PC-9 (cell line): ENCODE data around the gene CA5A. TPM values are rescaled to one million over a fixed set of nuclear protein-coding genes. Genes with fewer than 3 reads are reported as not detected.
"Not testable (repeated sequence)": the region's sequence is repeated elsewhere in the genome, so short reads cannot be mapped to it uniquely, and the experiment has no call there.

ENCODE experiments used
- BruUV-seq: library from RNA; stranded (reverse); fragments of 400-500 nt; replicated peaks from 2 replicates; lab custom pipeline; 2021; lab: Mats Ljungman, UMichigan
- CTCF ChIA-PET: fragments of 300-600 bp; sonication (Branson Sonifier 250); formaldehyde crosslinking; loops from one replicate; lab custom pipeline; 2022; ENCODE audit warnings: antibody characterized with exemption; lab: Charles Lee
- POLR2A ChIA-PET: fragments of 300-600 bp; sonication (Branson Sonifier 250); formaldehyde crosslinking; loops from one replicate; lab custom pipeline; 2022; ENCODE audit warnings: antibody characterized with exemption; ENCODE audit not compliant: unreplicated experiment; lab: Charles Lee
- DNase-seq, 2 experiments: peaks; one replicate each; pipeline versions ENCODE4 v3.0.0 to v3.0.0-alpha.2; 2015 to 2022; ENCODE audit warnings: mixed read lengths in 1 of 2
- H2AFZ ChIP-seq: fragments of 200-600 bp; sonication (generic); 2 replicates; pipeline ENCODE4 v1.8.1; 2017; ENCODE audit warnings: antibody characterized with exemption
- H3F3A ChIP-seq: fragments of 200-600 bp; sonication (generic); 2 replicates; pipeline ENCODE4 v1.8.1; 2017; ENCODE audit warnings: antibody characterized with exemption, mild to moderate bottlenecking, low read depth; ENCODE audit not compliant: insufficient read depth
- H3K27ac ChIP-seq: fragments of 200-600 bp; sonication (generic); 2 replicates; pipeline ENCODE4 v1.6.1; 2016; ENCODE audit warnings: mixed run types
- H3K27me3 ChIP-seq: fragments of 200-600 bp; sonication (generic); 2 replicates; pipeline ENCODE4 v1.6.1; 2016; ENCODE audit warnings: low read depth, mixed run types; ENCODE audit not compliant: insufficient read depth
- H3K36me3 ChIP-seq: fragments of 200-600 bp; sonication (generic); 2 replicates; pipeline ENCODE4 v1.6.1; 2016; ENCODE audit warnings: low read depth, mixed run types
- H3K4me1 ChIP-seq: fragments of 200-600 bp; sonication (generic); replicated peaks from 2 replicates; pipeline ENCODE4 v1.6.1; 2016; ENCODE audit warnings: mixed run types; ENCODE audit not compliant: insufficient read depth
- H3K4me2 ChIP-seq: fragments of 200-600 bp; sonication (generic); 2 replicates; pipeline ENCODE4 v1.6.1; 2017; ENCODE audit warnings: mixed run types
- H3K4me3 ChIP-seq: fragments of 200-600 bp; sonication (generic); 2 replicates; pipeline ENCODE4 v1.6.1; 2016; ENCODE audit warnings: mixed run types
- H3K79me2 ChIP-seq: fragments of 200-600 bp; sonication (generic); 2 replicates; pipeline ENCODE4 v1.6.1; 2017; ENCODE audit warnings: low read depth, mixed run types
- H3K9me2 ChIP-seq: fragments of 200-600 bp; sonication (generic); 2 replicates; pipeline ENCODE4 v1.8.1; 2017; ENCODE audit warnings: mild to moderate bottlenecking; ENCODE audit not compliant: insufficient read depth
- H3K9me3 ChIP-seq: fragments of 200-600 bp; sonication (generic); 2 replicates; pipeline ENCODE4 v1.8.1; 2016; ENCODE audit warnings: low read depth; ENCODE audit not compliant: insufficient read depth
- H4K20me1 ChIP-seq: fragments of 200-600 bp; sonication (generic); 2 replicates; pipeline ENCODE4 v1.8.1; 2017; ENCODE audit not compliant: insufficient read depth
- CTCF ChIP-seq: fragments of 200-600 bp; sonication (generic); conservative IDR thresholded peaks from 2 replicates; pipeline ENCODE4 v1.6.1; 2017; ENCODE audit warnings: mixed run types, antibody characterized with exemption, mild to moderate bottlenecking, moderate library complexity
- intact Hi-C: fragments of 100-400 bp; cut with micrococcal nuclease; formaldehyde crosslinking; loops from one replicate; pipeline ENCODE4 v1.10.0; 2022; ENCODE audit not compliant: unreplicated experiment
- total RNA-seq: library from RNA; stranded (reverse); gene quantifications from 2 replicates; pipeline ENCODE4 v1.2.3, GENCODE V29; 2021

The CA5A gene
- total RNA-seq, 1 experiment from 2014 or later, result 0.26 TPM

- intact Hi-C loops, result loop anchor here (1.0 kb wide), 3 partner anchors 38 to 130 kb away; no protein-coding TSS in a partner anchor
- H4K20me1 ChIP-seq, CTCF ChIA-PET, BruUV-seq, H3K79me2 ChIP-seq, H3K4me3 ChIP-seq, H3K9me3 ChIP-seq, H3K4me1 ChIP-seq, H3K36me3 ChIP-seq, H3K9me2 ChIP-seq, H3F3A ChIP-seq, POLR2A ChIA-PET, H2AFZ ChIP-seq, H3K27ac ChIP-seq: not testable (repeated sequence)
- H3K27me3 ChIP-seq, result peaks cover 15% of the 10 kb centered on the region
- H3K4me2 ChIP-seq, result 0 out of 2 replicates have a peak overlapping the region, but pooled peaks have one; percentile 34
- peak; percentile 93 for TF ChIP-seq CTCF
- peak; percentile 47 to 90 for DNase-seq
Observed at GRCh38 chr16:87909203-87909935, 27.0 kb downstream of the CA5A start.

- POLR2A ChIA-PET, BruUV-seq, H3K79me2 ChIP-seq, intact Hi-C loops, H3K27ac ChIP-seq, H3K4me1 ChIP-seq, H2AFZ ChIP-seq, H3K4me3 ChIP-seq, H3K4me2 ChIP-seq, H3F3A ChIP-seq, DNase-seq, H3K36me3 ChIP-seq, H4K20me1 ChIP-seq, H3K9me2 ChIP-seq, H3K9me3 ChIP-seq: not testable (repeated sequence)
- peaks cover 15% of the 10 kb centered on the region for H3K27me3 ChIP-seq
- CTCF ChIA-PET, result interaction anchor here (0.6 to 0.7 kb wide), 3 partner anchors 30 to 72 kb away, joined by 3 to 6 read pairs (median 4); no protein-coding TSS in a partner anchor
Observed at GRCh38 chr16:87908101-87908500, 28.2 kb downstream of the CA5A start.

GRCh38 chr16:87905521-87905920 lies 30.8 kb downstream of the CA5A start:
- H3K4me1 ChIP-seq, H2AFZ ChIP-seq, DNase-seq, CTCF ChIA-PET, H3K4me2 ChIP-seq, H4K20me1 ChIP-seq, H3K27ac ChIP-seq, H3K79me2 ChIP-seq, H3K36me3 ChIP-seq, BruUV-seq, H3K4me3 ChIP-seq, H3K9me2 ChIP-seq, H3K9me3 ChIP-seq, intact Hi-C loops, H3K27me3 ChIP-seq, H3F3A ChIP-seq, POLR2A ChIA-PET: not testable (repeated sequence)

GRCh38 chr16:87904963-87905362 lies 31.4 kb downstream of the CA5A start:
- H3K4me3 ChIP-seq, CTCF ChIA-PET, DNase-seq, H3K9me2 ChIP-seq, H4K20me1 ChIP-seq, H3K9me3 ChIP-seq, H3K79me2 ChIP-seq, H3K4me1 ChIP-seq, BruUV-seq, intact Hi-C loops, H3K27me3 ChIP-seq, POLR2A ChIA-PET, H3K4me2 ChIP-seq, H3F3A ChIP-seq, H2AFZ ChIP-seq, H3K36me3 ChIP-seq, H3K27ac ChIP-seq: not testable (repeated sequence)

- BruUV-seq, H3F3A ChIP-seq, intact Hi-C loops, H3K79me2 ChIP-seq, H3K27me3 ChIP-seq, H2AFZ ChIP-seq, H3K9me2 ChIP-seq, CTCF ChIA-PET, H3K4me2 ChIP-seq, H3K36me3 ChIP-seq, H3K27ac ChIP-seq, H4K20me1 ChIP-seq, H3K9me3 ChIP-seq, POLR2A ChIA-PET, H3K4me3 ChIP-seq, H3K4me1 ChIP-seq, DNase-seq: not testable (repeated sequence)
Observed at GRCh38 chr16:87900489-87900888, 35.8 kb downstream of the CA5A start.
